Activated T-cell treated with anti-CD3 and anti-CD28 coated beads, Interleukin-2, amount 50 U/mL, for 1 hour (primary cell): ENCODE results near the gene CCS.
"Not testable (repeated sequence)": the region's sequence is repeated elsewhere in the genome, so short reads cannot be mapped to it uniquely, and the experiment has no call there.

ENCODE experiments used
- DNase-seq: peaks from one replicate; pipeline ENCODE4 v3.0.0-alpha.2; 2020

CCS gene

GRCh38 chr11:66592457-66593302 is at the start of gene CCS, which contains the start of gene CCDC87:
Gene CCS (plus strand): TSS chr11:66593185. CDS start chr11:66593262, 77 bp downstream.
Gene CCDC87 (minus strand): TSS chr11:66593063. CDS start chr11:66593015, 48 bp downstream.
- peak; percentile 99 for DNase-seq

GRCh38 chr11:66543263-66544107 is 49.5 kb upstream of the CCS start:
- peak; percentile 62 for DNase-seq

- not testable (repeated sequence) for DNase-seq
Observed at GRCh38 chr11:66544952-66545351, 48.0 kb upstream of the CCS start.

- DNase-seq: peak; percentile 87
Observed at GRCh38 chr11:66545701-66546367, 47.2 kb upstream of the CCS start, which contains the start of gene ZDHHC24. Gene ZDHHC24 (minus strand): TSS chr11:66546048. CDS start chr11:66546003, 45 bp downstream.

DNA sequence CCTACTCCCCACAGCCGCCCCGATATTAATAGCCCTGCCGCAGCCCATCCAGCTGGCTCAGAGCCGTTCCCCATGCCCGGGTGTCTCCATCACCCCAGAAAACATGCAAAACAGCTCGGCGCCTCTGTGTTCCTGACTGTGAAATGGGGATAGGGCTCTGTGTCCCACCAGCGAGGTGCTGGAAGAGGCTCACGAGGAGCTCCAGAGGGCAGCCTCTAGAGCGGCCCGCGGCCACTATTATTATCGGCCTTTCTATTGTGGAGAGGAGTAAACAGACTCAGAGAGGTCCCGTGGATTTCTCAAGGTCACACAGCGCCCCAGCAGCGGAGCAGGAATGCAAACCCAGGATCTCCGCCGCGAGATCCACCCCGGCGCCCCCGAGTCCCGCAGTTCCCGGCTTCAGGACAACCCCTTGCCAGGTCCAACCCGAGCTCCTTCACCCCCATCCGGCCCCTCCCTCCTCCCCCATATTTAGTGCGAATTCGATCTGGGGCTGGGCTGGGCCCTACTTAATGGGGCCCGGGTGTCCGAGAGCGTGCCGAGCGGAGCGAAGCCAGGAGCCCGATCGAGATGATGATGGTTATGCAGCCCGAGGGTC is 46.5 kb upstream of the CCS start, which contains the start of gene ACTN3:
ACTN3 (plus strand) TSS at position 536 of the 598 bp plus-strand sequence; CDS start at position 571, 35 bp downstream.
- no peak for DNase-seq

DNA sequence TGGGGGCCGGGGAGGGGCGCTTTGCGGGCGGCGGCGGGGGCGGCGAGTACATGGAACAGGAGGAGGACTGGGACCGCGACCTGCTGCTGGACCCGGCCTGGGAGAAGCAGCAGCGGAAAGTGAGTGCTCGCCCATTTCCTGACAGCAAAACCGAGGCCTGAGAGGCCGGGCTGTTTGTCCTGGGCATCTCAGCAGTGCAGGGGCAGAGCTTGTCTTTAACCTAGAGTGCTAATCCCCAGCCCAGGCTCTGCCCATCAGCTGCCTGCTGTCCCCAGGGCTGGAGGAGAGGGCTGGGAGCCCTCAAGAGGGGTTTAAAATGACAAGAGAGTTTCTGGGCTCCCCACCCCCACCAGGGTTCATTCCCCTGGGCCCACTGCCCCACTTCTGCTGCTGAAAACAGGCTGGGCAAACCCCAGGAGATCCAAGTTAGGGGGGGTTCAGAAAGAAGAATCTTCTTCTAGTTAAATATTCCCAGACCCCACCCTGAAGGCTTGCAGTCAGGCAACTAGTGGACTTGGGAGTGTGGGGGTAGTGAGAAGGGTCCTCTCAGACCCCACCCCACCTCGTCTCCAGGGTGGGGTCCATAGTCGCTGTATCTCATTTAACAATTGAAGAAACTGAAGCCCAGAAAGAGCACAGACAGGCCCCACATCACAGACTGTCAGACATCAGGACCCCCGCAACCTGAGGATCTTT is 45.9 kb upstream of the CCS start:
- no peak for DNase-seq

GRCh38 chr11:66547662-66548009 is 45.3 kb upstream of the CCS start:
- DNase-seq: no peak

DNA sequence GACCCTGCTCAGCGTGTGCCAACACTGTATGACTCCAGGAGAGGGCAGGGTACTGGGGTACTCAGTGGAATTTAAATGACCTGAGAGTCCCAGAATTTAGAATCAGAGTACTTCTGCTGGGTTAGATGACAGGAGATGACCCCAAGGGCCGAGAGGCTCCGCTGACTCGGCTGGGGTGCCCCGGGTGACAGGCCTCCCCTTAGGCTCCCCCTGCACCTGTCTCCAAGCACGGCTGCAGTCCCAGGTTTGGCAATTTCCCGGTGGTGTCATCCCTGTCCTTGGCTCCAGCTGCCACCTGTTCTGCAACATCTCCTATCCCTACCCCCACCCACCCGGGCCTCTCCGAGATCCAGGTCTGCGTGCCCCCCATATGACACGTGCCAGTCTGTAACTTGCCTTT is 44.9 kb upstream of the CCS start:
- no peak for DNase-seq

DNA sequence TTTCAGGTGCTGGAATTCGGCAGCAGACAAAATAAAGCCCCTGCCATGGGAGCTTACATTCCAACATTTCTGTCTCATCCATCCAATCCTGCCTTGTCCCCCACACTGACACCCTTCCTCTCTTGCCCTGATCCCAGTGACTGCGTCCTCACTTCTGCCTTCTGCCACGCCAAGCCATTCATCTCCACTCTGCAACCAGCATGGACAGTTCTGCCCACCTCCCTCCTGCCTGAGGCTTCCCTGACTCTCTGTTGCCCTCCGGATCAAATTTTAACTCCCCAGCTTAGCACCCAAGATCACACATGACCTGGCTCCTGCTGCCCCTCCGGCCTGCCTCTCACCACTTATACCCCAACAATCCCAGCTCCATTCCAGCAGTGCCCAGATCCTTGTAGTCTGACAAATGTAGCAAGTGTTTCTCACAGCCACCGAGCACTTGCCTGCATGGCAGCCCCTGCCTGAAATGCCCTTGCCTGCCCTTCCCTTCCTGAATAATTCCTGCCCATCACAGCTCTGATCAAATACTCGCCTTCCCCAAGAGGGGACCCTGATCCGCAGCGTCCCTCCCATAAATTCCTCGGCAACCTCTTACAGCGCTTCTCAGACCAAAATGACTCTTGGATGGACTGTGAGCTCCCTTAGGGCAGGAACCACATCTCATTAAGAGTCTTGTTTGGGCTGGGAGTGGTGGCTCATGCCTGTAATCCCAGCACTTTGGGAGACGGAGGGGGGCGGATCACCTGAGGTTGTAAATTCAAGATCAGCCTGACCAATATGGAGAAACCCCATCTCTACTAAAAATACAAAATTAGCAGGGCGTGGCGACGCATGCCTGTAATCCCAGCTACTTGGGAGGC is 44.0 kb upstream of the CCS start:
- DNase-seq: no peak

DNA sequence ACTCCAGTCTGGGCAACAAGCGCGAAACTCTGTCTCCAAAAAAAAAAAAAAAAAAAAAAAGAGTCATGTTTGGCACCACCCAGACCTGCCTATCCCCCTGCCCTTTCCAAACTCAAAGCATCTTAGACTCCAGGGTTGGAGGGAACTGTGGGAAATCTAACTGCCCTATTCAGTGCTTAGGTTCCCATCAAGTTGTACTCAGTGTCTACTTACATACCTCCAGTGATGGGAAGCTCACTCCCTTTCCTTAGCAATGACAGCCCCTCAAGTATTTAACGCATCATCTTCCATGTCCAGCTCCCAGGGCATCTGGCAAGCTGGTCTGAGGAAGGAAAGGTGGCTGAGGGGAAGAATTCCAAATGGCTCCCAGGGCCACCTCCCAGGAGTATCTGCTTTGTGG is 43.3 kb upstream of the CCS start:
- no peak for DNase-seq

DNA sequence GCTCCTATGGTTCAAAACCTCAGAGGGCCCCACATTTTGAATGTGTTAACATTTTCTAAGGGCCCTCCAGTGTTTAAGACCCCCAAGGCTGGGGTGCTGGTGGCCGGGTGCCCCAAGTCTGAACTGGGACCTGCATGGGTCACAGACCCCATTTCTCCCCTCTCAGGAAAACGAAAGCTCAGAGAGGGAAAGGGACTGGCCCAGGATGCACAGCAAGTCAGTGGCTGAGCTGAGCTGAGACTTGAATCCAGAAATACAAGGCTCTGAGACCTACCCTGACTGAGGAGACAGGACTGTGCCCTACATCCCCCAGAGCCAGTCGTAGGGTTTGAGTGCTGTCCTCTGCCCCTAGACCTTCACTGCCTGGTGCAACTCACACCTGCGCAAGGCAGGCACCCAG is 42.1 kb upstream of the CCS start:
- no peak for DNase-seq

DNA sequence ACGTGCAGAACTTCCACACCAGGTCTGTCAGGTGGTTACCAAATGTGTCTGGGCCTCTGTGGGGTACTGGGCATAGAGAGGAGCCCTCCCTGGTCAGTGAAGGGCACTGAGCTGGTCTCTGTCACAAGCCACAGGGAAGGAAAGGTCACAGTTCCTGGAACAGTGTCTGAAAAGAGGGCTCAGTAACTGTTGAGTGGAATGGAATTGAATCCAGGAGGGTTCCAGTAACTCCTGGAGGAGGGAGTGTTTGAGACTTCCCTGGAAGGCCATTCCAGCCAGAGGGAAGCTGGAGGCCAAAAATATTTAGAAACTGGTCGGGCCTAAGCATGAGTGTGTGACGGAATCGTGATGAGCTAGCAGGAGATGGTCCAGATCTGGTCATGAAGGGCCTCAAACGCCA is 38.4 kb upstream of the CCS start:
- DNase-seq: no peak

DNA sequence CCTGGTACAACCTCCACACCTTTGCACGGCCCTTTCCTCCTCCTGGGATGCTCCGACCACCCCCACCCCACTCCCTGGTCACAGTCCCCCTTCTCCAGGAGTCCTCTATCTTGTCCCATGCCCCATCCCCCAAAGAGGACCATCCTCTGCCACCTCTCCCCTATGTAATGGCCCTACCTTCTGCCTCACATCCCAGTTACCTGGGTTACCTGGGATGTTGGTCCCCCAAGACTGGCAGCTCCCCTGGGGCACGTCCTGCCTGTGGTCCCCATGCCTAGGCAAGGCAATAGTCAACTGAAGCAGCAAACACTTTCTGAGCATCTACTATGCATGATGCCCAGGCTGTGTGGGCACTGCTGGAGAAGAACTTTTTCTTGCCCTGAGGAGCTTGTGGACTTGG is 37.6 kb upstream of the CCS start:
- DNase-seq: no peak

DNA sequence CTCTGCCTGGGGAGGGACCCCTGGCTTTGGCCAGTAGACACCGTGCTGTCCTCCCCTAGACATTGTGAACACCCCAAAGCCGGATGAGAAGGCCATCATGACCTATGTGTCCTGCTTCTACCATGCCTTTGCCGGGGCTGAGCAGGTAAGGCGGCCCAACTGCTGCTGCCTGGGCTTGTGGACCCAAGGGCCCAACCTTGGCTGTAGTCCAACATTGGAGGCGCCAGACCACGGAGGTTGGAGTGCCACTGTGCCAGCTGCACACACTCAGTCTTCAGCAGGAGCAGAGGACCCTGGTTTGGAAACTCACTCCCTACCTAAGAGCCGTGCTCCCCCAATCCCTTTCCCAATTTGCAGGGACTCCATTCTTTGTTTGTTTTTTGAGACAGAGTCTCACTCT is 36.9 kb upstream of the CCS start:
- DNase-seq: no peak

DNA sequence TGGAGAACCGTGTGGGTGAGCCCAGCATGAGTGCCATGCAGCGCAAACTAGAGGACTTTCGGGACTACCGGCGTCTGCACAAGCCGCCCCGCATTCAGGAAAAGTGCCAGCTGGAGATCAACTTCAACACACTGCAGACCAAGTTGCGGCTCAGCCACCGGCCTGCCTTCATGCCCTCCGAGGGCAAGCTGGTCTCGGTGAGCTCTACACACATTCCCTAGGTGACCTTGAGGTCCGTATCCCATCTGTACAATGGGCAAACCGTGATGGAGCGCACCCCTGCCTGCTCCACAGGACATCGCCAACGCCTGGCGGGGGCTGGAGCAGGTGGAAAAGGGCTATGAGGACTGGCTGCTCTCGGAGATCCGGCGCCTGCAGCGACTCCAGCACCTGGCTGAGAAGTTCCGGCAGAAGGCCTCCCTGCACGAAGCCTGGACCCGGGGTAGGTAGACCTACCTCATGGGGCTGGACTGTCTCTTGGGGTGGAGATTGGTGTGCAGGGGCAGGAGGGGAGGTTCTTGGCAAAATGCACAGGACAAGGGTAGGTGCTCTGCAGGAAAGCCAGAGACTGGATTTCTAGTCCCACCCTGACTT is 35.2 kb upstream of the CCS start:
- no peak for DNase-seq

GRCh38 chr11:66559142-66559865 is 33.7 kb upstream of the CCS start:
- peak; percentile 48 for DNase-seq

DNA sequence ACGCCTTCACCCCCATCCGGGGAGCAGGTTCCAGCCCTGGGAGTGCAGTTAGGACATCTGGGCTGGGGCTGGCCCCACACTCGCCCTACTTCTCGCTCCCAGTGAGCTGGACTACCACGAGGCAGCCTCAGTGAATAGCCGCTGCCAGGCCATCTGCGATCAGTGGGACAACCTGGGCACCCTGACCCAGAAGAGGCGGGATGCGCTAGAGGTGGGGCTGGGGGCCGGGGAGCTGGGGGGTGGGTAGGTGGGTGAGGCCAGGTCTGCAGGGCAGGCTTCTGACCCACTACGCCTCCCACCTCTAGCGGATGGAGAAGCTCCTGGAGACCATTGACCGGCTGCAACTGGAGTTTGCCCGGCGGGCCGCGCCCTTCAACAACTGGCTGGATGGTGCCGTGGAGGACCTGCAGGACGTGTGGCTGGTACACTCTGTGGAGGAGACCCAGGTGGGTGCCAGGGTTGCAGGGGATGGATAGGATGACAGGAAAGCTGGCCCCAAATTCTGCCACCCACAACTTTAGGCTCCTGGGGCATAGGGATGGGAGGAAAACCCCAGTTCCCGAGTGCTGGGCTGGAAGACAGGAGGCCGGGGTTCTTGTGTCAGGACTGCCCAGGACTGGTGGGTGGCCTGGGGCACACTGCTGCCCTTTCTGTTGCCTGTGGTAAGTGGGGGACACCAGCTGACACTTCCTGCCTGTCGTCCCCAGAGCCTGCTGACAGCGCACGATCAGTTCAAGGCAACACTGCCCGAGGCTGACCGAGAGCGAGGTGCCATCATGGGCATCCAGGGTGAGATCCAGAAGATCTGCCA is 32.9 kb upstream of the CCS start:
- DNase-seq: no peak

- no peak for DNase-seq
Observed at GRCh38 chr11:66561178-66561974, 31.6 kb upstream of the CCS start.
